HL-60 (cell line): Measurements from ENCODE around the gene MAP3K13.

Experiments
- CTCF ChIP-seq: IDR thresholded peaks from one replicate; pipeline ENCODE4 v1.5.1; 2011; ENCODE audit warnings: low read length, control low read depth, inconsistent platforms; ENCODE audit not compliant: insufficient read depth
- POLR2AphosphoS5 ChIP-seq: IDR thresholded peaks from 2 replicates; pipeline ENCODE4 v1.6.1; 2012; ENCODE audit warnings: low read depth
- REST ChIP-seq: IDR thresholded peaks from 2 replicates; pipeline ENCODE4 v1.6.1; 2012; ENCODE audit warnings: low read depth; ENCODE audit not compliant: insufficient replicate concordance

GRCh38 chr3:185322101-185322719 is 40.7 kb upstream of the MAP3K13 start:
- no peak for TF ChIP-seq CTCF
- no peak for TF ChIP-seq REST
- TF ChIP-seq POLR2AphosphoS5, result no peak
